Measurements from ENCODE around the gene FCSK. TPM values are rescaled to one million over a fixed set of nuclear protein-coding genes. Genes with fewer than 3 reads are reported as not detected.

Gene FCSK
- total and polyA plus RNA-seq, 3 donors from 2014 or later = 12.4 to 36.3 (median 26.4) TPM

GRCh38 chr16:70526403-70526802, 72.0 kb downstream of the FCSK start:
- H3K4me1 ChIP-seq = peaks cover 8% of the 10 kb centered on the region
- H3K27ac ChIP-seq = no peak overlapping the region
- no peak for TF ChIP-seq CTCF (IDR thresholded peaks at IDR 0.05)
- TF ChIP-seq POLR2A (IDR thresholded peaks at IDR 0.05) = no peak
- intact Hi-C loops (cut with DNase I; ENCODE audit: low total_unique reads) = loop anchor here (10.0 kb wide), 1 partner anchor 128 kb away; no protein-coding TSS in a partner anchor
- no peaks in the 10 kb centered on the region for H3K36me3 ChIP-seq (ENCODE audit: low read depth, missing control alignments)
- no peaks in the 10 kb centered on the region for H3K27me3 ChIP-seq
- no peak for DNase-seq
- no peak overlapping the region for H3K4me3 ChIP-seq
- no peaks in the 10 kb centered on the region for H3K9me3 ChIP-seq
- 72 to 86% methylated on average over 6 of the region's 6 CpGs for WGBS, 2 donors

GRCh38 chr16:70527315-70527996, 73.1 kb downstream of the FCSK start:
- H3K27me3 ChIP-seq = no peaks in the 10 kb centered on the region
- H3K36me3 ChIP-seq (ENCODE audit: low read depth, missing control alignments) = no peaks in the 10 kb centered on the region
- 67 to 73% methylated on average over 8 of the region's 8 CpGs for WGBS, 2 donors
- H3K4me3 ChIP-seq = no peak overlapping the region
- H3K27ac ChIP-seq = no peak overlapping the region
- TF ChIP-seq POLR2A (IDR thresholded peaks at IDR 0.05) = no peak
- no peak for TF ChIP-seq CTCF (IDR thresholded peaks at IDR 0.05)
- intact Hi-C loops (cut with DNase I; ENCODE audit: low total_unique reads) = loop anchor here (10.0 kb wide), 1 partner anchor 127 kb away; no protein-coding TSS in a partner anchor
- H3K4me1 ChIP-seq = peaks cover 6% of the 10 kb centered on the region
- H3K9me3 ChIP-seq = no peaks in the 10 kb centered on the region
- DNase-seq = no peak

GRCh38 chr16:70529051-70529777, 74.8 kb downstream of the FCSK start:
- no peak overlapping the region for H3K27ac ChIP-seq
- no peak for DNase-seq
- intact Hi-C loops (cut with DNase I; ENCODE audit: low total_unique reads) = loop anchor here (10.0 kb wide), 1 partner anchor 126 kb away; no protein-coding TSS in a partner anchor
- peaks cover 2% of the 10 kb centered on the region for H3K4me1 ChIP-seq
- 58 to 66% methylated on average over 8 of the region's 8 CpGs for WGBS, 2 donors
- no peaks in the 10 kb centered on the region for H3K9me3 ChIP-seq
- TF ChIP-seq POLR2A (IDR thresholded peaks at IDR 0.05) = no peak
- TF ChIP-seq CTCF (IDR thresholded peaks at IDR 0.05) = peak; percentile 38 to 52 (median 41)
- H3K4me3 ChIP-seq = no peak overlapping the region
- no peaks in the 10 kb centered on the region for H3K27me3 ChIP-seq
- no peaks in the 10 kb centered on the region for H3K36me3 ChIP-seq (ENCODE audit: low read depth, missing control alignments)

Small RNA genes within 50 kb of the gene (small RNA-seq; reads per million reads assigned to genes)
- gene RNU6-23P (0 to 0.09 reads per million in 2 donors), gene RPS27P26 (0 reads per million in 2 donors), gene SNORD111B (150 to 161 reads per million in 2 donors)

Other genes starting within 250 kb of the FCSK start
- 10 to 100 TPM; 33.6 to 38.6 TPM for gene EXOSC6, start 202.7 kb upstream of the FCSK start, total RNA-seq
- gene EXOSC6, start 202.7 kb upstream of the FCSK start, polyA plus RNA-seq (ENCODE audit: insufficient read depth, low read depth, low replicate concordance) = 9.4 TPM
- gene AARS1, start 165.1 kb upstream of the FCSK start, total RNA-seq = 10 to 100 TPM; 68.7 to 68.9 TPM
- 56.8 TPM for gene AARS1, start 165.1 kb upstream of the FCSK start, polyA plus RNA-seq (ENCODE audit: insufficient read depth, low read depth, low replicate concordance)
- 10 to 100 TPM; 59.5 to 80.2 TPM for gene DDX19B, start 155.4 kb upstream of the FCSK start, total RNA-seq
- 123 TPM for gene DDX19B, start 155.4 kb upstream of the FCSK start, polyA plus RNA-seq (ENCODE audit: insufficient read depth, low read depth, low replicate concordance)
- 10 to 100 TPM; 41.3 to 43.5 TPM for gene DDX19A, start 107.7 kb upstream of the FCSK start, total RNA-seq
- 26.5 TPM for gene DDX19A, start 107.7 kb upstream of the FCSK start, polyA plus RNA-seq (ENCODE audit: insufficient read depth, low read depth, low replicate concordance)
- 10 to 100 TPM; 32.5 to 46.2 TPM for gene ST3GAL2, start 15.5 kb upstream of the FCSK start, total RNA-seq
- gene ST3GAL2, start 15.5 kb upstream of the FCSK start, polyA plus RNA-seq (ENCODE audit: insufficient read depth, low read depth, low replicate concordance) = 20.2 TPM
- gene COG4, start 69.0 kb downstream of the FCSK start, total RNA-seq = 10 to 100 TPM; 85.2 to 85.9 TPM
- gene COG4, start 69.0 kb downstream of the FCSK start, polyA plus RNA-seq (ENCODE audit: insufficient read depth, low read depth, low replicate concordance) = 65.9 TPM
- 100 to 1,000 TPM; 143 to 181 TPM for gene SF3B3, start 69.2 kb downstream of the FCSK start, total RNA-seq
- 134 TPM for gene SF3B3, start 69.2 kb downstream of the FCSK start, polyA plus RNA-seq (ENCODE audit: insufficient read depth, low read depth, low replicate concordance)
- 10 to 100 TPM in 1 of 2 donors, 1 to 10 TPM in 1; 5.4 to 11.9 TPM for gene IL34, start 192.0 kb downstream of the FCSK start, total RNA-seq
- 7.9 TPM for gene IL34, start 192.0 kb downstream of the FCSK start, polyA plus RNA-seq (ENCODE audit: insufficient read depth, low read depth, low replicate concordance)
- 10 to 100 TPM; 25.6 to 28.7 TPM for gene MTSS2, start 231.5 kb downstream of the FCSK start, total RNA-seq
- gene MTSS2, start 231.5 kb downstream of the FCSK start, polyA plus RNA-seq (ENCODE audit: insufficient read depth, low read depth, low replicate concordance) = 24.6 TPM

Measured in testis (tissue), 3 donors.